PFSK-1 (cell line): ENCODE results near the gene DNM3.
A peak's percentile ranks its signal among the peaks of the same experiment; 100 is the strongest.

Source experiments
- FOXP2 ChIP-seq: optimal IDR thresholded peaks from 2 replicates; pipeline ENCODE3; 2011; ENCODE audit warnings: borderline replicate concordance, control low read depth, inconsistent platforms; ENCODE audit not compliant: insufficient read depth; ENCODE audit errors: extremely low read length, extremely low read depth
- POLR2AphosphoS5 ChIP-seq: IDR thresholded peaks from 2 replicates; pipeline ENCODE4 v1.6.1; 2012; ENCODE audit warnings: low read depth, mild to moderate bottlenecking, control low read depth, low read length, moderate library complexity
- SIN3A ChIP-seq: IDR thresholded peaks from 2 replicates; pipeline ENCODE4 v1.6.1; 2012; ENCODE audit warnings: mild to moderate bottlenecking, low read length, moderate library complexity, borderline replicate concordance; ENCODE audit not compliant: insufficient read depth
- TAF1 ChIP-seq: IDR thresholded peaks from 2 replicates; pipeline ENCODE4 v1.6.1; 2012; ENCODE audit warnings: low read length, control low read depth, borderline replicate concordance; ENCODE audit not compliant: insufficient read depth
- TF ChIP-seq, protein P1 (sequence below), 2 experiments: IDR thresholded peaks; 2 replicates each; pipeline versions ENCODE4 v1.6.1 to v1.8.0; 2011 to 2012; ENCODE audit warnings: low read depth in 2 of 2, low read length in 2 of 2, control low read depth in 1 of 2, inconsistent platforms in 1 of 2, mild to moderate bottlenecking in 1 of 2, moderate library complexity in 1 of 2; ENCODE audit not compliant: insufficient read depth in 1 of 2

Gene DNM3

DNA sequence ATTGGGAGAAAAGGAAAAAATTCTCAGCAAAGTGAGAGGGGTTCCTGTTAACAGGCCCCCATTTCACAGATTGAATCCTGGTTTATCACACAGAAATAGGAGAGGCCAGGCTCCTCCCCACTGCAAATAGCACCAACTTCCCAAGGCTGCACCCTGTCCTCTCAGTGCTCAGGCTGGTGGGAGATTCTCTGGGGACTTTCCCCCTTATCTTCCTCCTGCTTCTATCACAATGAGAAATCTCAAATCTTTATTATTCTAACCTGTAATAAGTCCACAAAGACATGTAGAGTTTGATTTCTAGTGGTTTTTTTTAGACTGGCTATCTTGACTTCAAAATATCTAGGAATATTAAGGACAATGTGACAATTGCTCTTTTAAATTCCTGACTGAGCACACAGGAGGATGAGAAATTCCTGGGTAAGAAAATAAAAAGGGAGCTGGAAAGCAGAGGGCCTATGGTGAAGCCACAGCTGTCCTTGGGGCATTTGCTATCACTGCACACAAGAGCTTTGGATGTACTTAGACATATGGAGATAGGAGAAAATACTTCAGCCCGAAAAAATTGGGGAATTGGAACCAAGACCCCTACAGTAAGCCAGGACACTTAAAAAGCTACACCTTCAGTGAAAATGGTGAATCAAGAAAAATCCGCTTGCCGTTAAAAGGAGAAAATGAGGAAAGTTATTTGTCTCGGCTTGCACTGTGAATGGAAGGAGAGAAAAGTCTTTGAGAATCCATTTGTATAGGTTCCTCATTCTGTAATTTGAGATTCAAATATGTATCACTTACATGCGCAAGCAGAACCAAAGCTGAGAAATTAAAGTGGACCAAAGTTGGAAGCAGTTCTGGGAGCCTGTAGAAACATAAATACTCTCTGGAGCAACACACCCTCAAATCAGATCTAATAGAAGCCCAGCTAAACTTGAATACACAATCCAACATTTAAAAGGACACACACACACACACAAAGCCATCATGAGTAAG, 513.3 kb downstream of the DNM3 start:
- TF ChIP-seq FOXP2 (no peak), SIN3A (no peak), TAF1 (no peak), POLR2AphosphoS5 (no peak)
- TF ChIP-seq, protein P1, sequence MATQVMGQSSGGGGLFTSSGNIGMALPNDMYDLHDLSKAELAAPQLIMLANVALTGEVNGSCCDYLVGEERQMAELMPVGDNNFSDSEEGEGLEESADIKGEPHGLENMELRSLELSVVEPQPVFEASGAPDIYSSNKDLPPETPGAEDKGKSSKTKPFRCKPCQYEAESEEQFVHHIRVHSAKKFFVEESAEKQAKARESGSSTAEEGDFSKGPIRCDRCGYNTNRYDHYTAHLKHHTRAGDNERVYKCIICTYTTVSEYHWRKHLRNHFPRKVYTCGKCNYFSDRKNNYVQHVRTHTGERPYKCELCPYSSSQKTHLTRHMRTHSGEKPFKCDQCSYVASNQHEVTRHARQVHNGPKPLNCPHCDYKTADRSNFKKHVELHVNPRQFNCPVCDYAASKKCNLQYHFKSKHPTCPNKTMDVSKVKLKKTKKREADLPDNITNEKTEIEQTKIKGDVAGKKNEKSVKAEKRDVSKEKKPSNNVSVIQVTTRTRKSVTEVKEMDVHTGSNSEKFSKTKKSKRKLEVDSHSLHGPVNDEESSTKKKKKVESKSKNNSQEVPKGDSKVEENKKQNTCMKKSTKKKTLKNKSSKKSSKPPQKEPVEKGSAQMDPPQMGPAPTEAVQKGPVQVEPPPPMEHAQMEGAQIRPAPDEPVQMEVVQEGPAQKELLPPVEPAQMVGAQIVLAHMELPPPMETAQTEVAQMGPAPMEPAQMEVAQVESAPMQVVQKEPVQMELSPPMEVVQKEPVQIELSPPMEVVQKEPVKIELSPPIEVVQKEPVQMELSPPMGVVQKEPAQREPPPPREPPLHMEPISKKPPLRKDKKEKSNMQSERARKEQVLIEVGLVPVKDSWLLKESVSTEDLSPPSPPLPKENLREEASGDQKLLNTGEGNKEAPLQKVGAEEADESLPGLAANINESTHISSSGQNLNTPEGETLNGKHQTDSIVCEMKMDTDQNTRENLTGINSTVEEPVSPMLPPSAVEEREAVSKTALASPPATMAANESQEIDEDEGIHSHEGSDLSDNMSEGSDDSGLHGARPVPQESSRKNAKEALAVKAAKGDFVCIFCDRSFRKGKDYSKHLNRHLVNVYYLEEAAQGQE (IDR thresholded peaks at IDR 0.05; ENCODE audit: insufficient read depth in 1 of 2, low read depth in 2 of 2, low read length in 2 of 2), result no peak

DNA sequence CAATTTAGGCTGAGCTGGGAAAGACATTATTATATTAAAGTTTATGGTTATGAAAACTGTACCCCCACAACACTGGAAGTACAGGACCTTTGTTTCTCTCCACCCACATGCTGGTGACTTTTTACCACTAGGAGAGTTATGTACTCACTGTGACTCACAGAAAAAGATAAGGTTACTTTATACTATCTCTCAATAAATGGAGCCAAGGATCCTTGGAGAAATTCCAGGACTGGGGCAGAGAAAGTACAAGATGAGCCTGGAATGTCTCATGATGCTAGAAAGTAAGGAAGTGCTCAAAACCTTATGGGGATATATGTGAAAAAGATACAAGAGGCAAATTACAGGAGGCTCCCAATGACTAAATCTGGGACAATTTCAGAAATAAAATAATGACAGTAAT, 515.3 kb downstream of the DNM3 start:
- TF ChIP-seq TAF1 (no peak), SIN3A (no peak), FOXP2 (no peak), POLR2AphosphoS5 (no peak)
- TF ChIP-seq, protein P1 (IDR thresholded peaks at IDR 0.05; ENCODE audit: insufficient read depth in 1 of 2, low read depth in 2 of 2, low read length in 2 of 2), result no peak

DNA sequence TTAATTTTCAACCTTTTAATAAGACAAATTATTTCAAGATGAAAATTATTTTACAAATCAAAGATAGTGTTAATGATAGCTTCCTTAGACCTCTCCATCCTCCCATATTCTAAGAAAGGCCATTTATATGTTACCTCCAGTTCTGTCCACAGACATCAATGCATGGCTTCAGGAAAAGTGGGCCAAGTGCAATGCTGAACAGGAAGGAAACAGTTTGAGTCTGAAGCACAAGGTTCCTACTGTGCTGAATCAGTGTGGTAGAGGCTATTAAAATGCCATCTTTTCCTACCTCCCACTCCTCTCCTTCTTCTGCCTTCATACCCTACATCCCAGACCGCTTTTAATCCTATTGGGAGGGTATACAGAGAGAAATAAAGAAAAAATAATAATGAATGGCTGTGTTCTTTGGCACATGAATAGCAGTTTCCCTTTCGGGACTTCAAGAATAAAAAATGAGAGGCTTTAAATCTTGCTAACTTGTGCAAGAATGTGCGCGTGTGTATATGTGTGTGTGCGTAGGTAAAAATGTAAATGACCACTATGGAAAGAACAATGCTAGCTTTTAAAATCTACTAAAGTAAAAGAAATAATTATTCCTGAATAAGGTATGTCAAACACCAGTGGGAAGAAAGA, 516.6 kb downstream of the DNM3 start:
- TF ChIP-seq SIN3A, result no peak
- TF ChIP-seq, protein P1 (IDR thresholded peaks at IDR 0.05; ENCODE audit: insufficient read depth in 1 of 2, low read depth in 2 of 2, low read length in 2 of 2), result 0 out of 4 replicates have a peak, but pooled peaks of 1 of the 2 experiments have one; percentile 11
- no peak for TF ChIP-seq FOXP2
- no peak for TF ChIP-seq TAF1
- TF ChIP-seq POLR2AphosphoS5, result no peak

DNA sequence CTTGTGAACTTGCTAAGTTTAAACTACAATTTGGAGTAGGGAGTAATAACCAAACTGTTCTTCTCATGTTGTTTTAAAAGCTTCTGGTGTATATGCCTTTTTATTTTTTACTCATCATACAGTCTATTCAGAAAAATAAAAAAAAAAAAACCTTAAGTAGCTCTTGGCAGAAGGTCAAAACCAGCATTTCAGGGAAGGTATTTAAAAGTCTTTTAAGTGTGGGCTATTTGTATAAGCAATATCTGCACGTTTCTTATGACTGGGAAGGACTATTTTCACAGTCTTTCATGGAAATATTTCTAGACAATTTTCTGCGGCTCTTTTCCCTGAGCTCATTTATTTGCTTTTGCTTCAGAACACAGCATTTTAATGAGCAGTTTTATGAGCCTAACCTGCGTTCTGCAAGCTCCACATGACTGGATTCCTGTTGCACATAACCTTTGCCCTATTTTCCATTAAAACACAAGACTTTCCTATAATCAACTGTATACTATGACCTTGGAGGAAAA, 518.2 kb downstream of the DNM3 start:
- TF ChIP-seq SIN3A (no peak), TAF1 (no peak), POLR2AphosphoS5 (no peak), FOXP2 (no peak)
- TF ChIP-seq, protein P1 (IDR thresholded peaks at IDR 0.05; ENCODE audit: insufficient read depth in 1 of 2, low read depth in 2 of 2, low read length in 2 of 2), result no peak
